IMR-90 (cell line): ENCODE results near the gene CUL7. TPM values are rescaled to one million over a fixed set of nuclear protein-coding genes. Genes with fewer than 3 reads are reported as not detected.

ENCODE experiments used
- ATAC-seq: fragments of 200-7000 bp; cut with Tn5 transposase; 2 replicates; pipeline ENCODE4 v1.9.1; 2020; ENCODE audit warnings: low read depth, mild to moderate bottlenecking, moderate library complexity
- BruUV-seq: library from RNA; stranded (reverse); fragments of 400-500 nt; replicated peaks from 2 replicates; lab custom pipeline; 2021; lab: Mats Ljungman, UMichigan
- CTCF ChIA-PET: fragments of 300-600 bp; formaldehyde crosslinking; extraction: SDS; loops from one replicate; lab custom pipeline; 2021; ENCODE audit warnings: antibody characterized with exemption; lab: Yijun Ruan, JAX
- POLR2A ChIA-PET: fragments of 300-600 bp; sonication (Branson Sonifier 250); formaldehyde crosslinking; loops from one replicate; lab custom pipeline; 2022; ENCODE audit warnings: antibody characterized with exemption; ENCODE audit not compliant: unreplicated experiment; lab: Charles Lee
- DNase-seq: peaks from one replicate; pipeline ENCODE4 v3.0.0; 2013
- H2AFZ ChIP-seq: replicated peaks from 2 replicates; pipeline ENCODE3; 2013; ENCODE audit warnings: low read length, mild to moderate bottlenecking; ENCODE audit not compliant: poor library complexity
- H2AK5ac ChIP-seq: 2 replicates; pipeline ENCODE4 v1.6.1; 2013; ENCODE audit warnings: low read depth, low read length, inconsistent platforms
- H2AK9ac ChIP-seq: replicated peaks from 2 replicates; pipeline ENCODE3; 2013; ENCODE audit warnings: mild to moderate bottlenecking, low read depth, low read length, moderate library complexity; ENCODE audit not compliant: poor library complexity
- H2BK120ac ChIP-seq: 2 replicates; pipeline ENCODE4 v1.6.1; 2013; ENCODE audit warnings: low read depth, low read length, inconsistent platforms
- H2BK15ac ChIP-seq: 3 replicates; pipeline ENCODE4 v1.6.1; 2013; ENCODE audit warnings: low read depth, low read length, inconsistent platforms
- H2BK20ac ChIP-seq: 2 replicates; pipeline ENCODE4 v1.6.1; 2013; ENCODE audit warnings: low read depth, mild to moderate bottlenecking, inconsistent platforms, low read length, moderate library complexity
- H2BK5ac ChIP-seq: 2 replicates; pipeline ENCODE4 v1.6.1; 2013; ENCODE audit warnings: mild to moderate bottlenecking, low read depth, low read length, inconsistent platforms; ENCODE audit not compliant: poor library complexity, severe bottlenecking
- H3K14ac ChIP-seq: replicated peaks from 2 replicates; pipeline ENCODE4 v1.6.1; 2013; ENCODE audit warnings: low read depth, low read length, inconsistent platforms
- H3K18ac ChIP-seq: 2 replicates; pipeline ENCODE4 v1.6.1; 2013; ENCODE audit warnings: low read depth, low read length, control low read depth
- H3K23ac ChIP-seq: 2 replicates; pipeline ENCODE4 v1.6.1; 2013; ENCODE audit warnings: low read depth, low read length, inconsistent platforms
- H3K27ac ChIP-seq: 2 replicates; pipeline ENCODE4 v1.5.1; 2013; ENCODE audit warnings: mild to moderate bottlenecking, control low read depth, low read length; ENCODE audit not compliant: insufficient read depth
- H3K27me3 ChIP-seq: 2 replicates; pipeline ENCODE4 v1.6.1; 2013; ENCODE audit warnings: low read length; ENCODE audit not compliant: control insufficient read depth, insufficient read depth
- H3K36me3 ChIP-seq: 2 replicates; pipeline ENCODE4 v1.6.1; 2013; ENCODE audit warnings: low read length, mixed read lengths; ENCODE audit not compliant: control insufficient read depth, insufficient read depth
- H3K4ac ChIP-seq: 2 replicates; pipeline ENCODE4 v1.6.1; 2013; ENCODE audit warnings: low read depth, low read length, inconsistent platforms
- H3K4me1 ChIP-seq: 2 replicates; pipeline ENCODE4 v1.6.1; 2013; ENCODE audit warnings: low read length, mixed read lengths; ENCODE audit not compliant: control insufficient read depth, insufficient read depth
- H3K4me2 ChIP-seq: 2 replicates; pipeline ENCODE4 v1.6.1; 2013; ENCODE audit warnings: low read depth, mild to moderate bottlenecking, control low read depth, low read length, moderate library complexity
- H3K4me3 ChIP-seq: 2 replicates; pipeline ENCODE4 v1.5.1; 2013; ENCODE audit warnings: low read depth, mild to moderate bottlenecking, control low read depth, low read length, moderate library complexity; ENCODE audit not compliant: insufficient read depth
- H3K56ac ChIP-seq: 2 replicates; pipeline ENCODE4 v1.6.1; 2013; ENCODE audit warnings: low read length, inconsistent platforms; ENCODE audit not compliant: insufficient read depth; ENCODE audit errors: extremely low read depth
- H3K79me1 ChIP-seq, 2 experiments: 2 replicates each; pipeline ENCODE4 v1.6.1; 2013; ENCODE audit warnings: low read length in 2 of 2, inconsistent platforms in 1 of 2, low read depth in 1 of 2
- H3K9ac ChIP-seq: 2 replicates; pipeline ENCODE4 v1.6.1; 2013; ENCODE audit warnings: low read depth, low read length, control low read depth
- H3K9me1 ChIP-seq: 2 replicates; pipeline ENCODE4 v1.6.1; 2013; ENCODE audit warnings: low read length, inconsistent platforms; ENCODE audit not compliant: insufficient read depth
- H3K9me3 ChIP-seq: 2 replicates; pipeline ENCODE4 v1.6.1; 2013; ENCODE audit warnings: low read length; ENCODE audit not compliant: control insufficient read depth, insufficient read depth
- H4K20me1 ChIP-seq: 2 replicates; pipeline ENCODE4 v1.6.1; 2013; ENCODE audit warnings: low read length, inconsistent platforms; ENCODE audit not compliant: insufficient read depth
- H4K5ac ChIP-seq: 2 replicates; pipeline ENCODE4 v1.6.1; 2013; ENCODE audit warnings: mild to moderate bottlenecking, low read depth, low read length, control low read depth
- H4K8ac ChIP-seq, 2 experiments: 2 replicates each; pipeline ENCODE4 v1.6.1; 2013; ENCODE audit warnings: low read depth in 2 of 2, low read length in 2 of 2, control low read depth in 1 of 2, inconsistent platforms in 1 of 2
- H4K91ac ChIP-seq: 2 replicates; pipeline ENCODE4 v1.6.1; 2013; ENCODE audit warnings: low read depth, low read length, inconsistent platforms; ENCODE audit not compliant: insufficient read depth
- BHLHE40 ChIP-seq: fragments of 150-350 bp; IDR thresholded peaks from 2 replicates; pipeline ENCODE4 v1.6.1; 2016; ENCODE audit warnings: mild to moderate bottlenecking, low read depth, low read length
- CEBPB ChIP-seq: IDR thresholded peaks from 2 replicates; pipeline ENCODE4 v1.6.1; 2012; ENCODE audit warnings: low read depth, low read length, improper control_type of control experiment
- CHD1 ChIP-seq: IDR thresholded peaks from 2 replicates; pipeline ENCODE4 v1.6.1; 2012; ENCODE audit warnings: low read depth, low read length, improper control_type of control experiment
- CTCF ChIP-seq: conservative IDR thresholded peaks from 2 replicates; pipeline ENCODE4 v1.5.1; 2012; ENCODE audit warnings: mild to moderate bottlenecking, low read depth, low read length, improper control_type of control experiment
- FOS ChIP-seq: fragments of 150-350 bp; IDR thresholded peaks from 2 replicates; pipeline ENCODE4 v1.6.1; 2016; ENCODE audit warnings: low read depth, low read length
- MAFK ChIP-seq: IDR thresholded peaks from 2 replicates; pipeline ENCODE4 v1.6.1; 2012; ENCODE audit warnings: low read depth, low read length, improper control_type of control experiment
- MAZ ChIP-seq: IDR thresholded peaks from 2 replicates; pipeline ENCODE4 v1.6.1; 2012; ENCODE audit warnings: low read depth, mild to moderate bottlenecking, low read length, improper control_type of control experiment, moderate library complexity, borderline replicate concordance
- MXI1 ChIP-seq: IDR thresholded peaks from 2 replicates; pipeline ENCODE4 v1.6.1; 2012; ENCODE audit warnings: low read depth, mild to moderate bottlenecking, low read length, moderate library complexity, borderline replicate concordance
- NFE2L2 ChIP-seq: fragments of 150-350 bp; IDR thresholded peaks from 2 replicates; pipeline ENCODE4 v1.6.1; 2016; ENCODE audit warnings: low read depth, mild to moderate bottlenecking, low read length
- POLR2A ChIP-seq: IDR thresholded peaks from 2 replicates; pipeline ENCODE4 v1.6.1; 2012; ENCODE audit warnings: mild to moderate bottlenecking, low read depth, low read length
- RAD21 ChIP-seq: IDR thresholded peaks from 2 replicates; pipeline ENCODE4 v1.6.1; 2012; ENCODE audit warnings: low read length, improper control_type of control experiment
- RCOR1 ChIP-seq: IDR thresholded peaks from 2 replicates; pipeline ENCODE4 v1.6.1; 2012; ENCODE audit warnings: mild to moderate bottlenecking, low read length, improper control_type of control experiment; ENCODE audit not compliant: insufficient replicate concordance
- RFX5 ChIP-seq: IDR thresholded peaks from 2 replicates; pipeline ENCODE4 v1.8.0; 2012; ENCODE audit warnings: low read depth, mild to moderate bottlenecking, low read length, moderate library complexity
- SMC3 ChIP-seq: fragments of 150-350 bp; IDR thresholded peaks from 2 replicates; pipeline ENCODE4 v1.6.1; 2016; ENCODE audit warnings: low read depth, mild to moderate bottlenecking, antibody characterized with exemption, low read length, moderate library complexity
- USF2 ChIP-seq: fragments of 150-350 bp; IDR thresholded peaks from 2 replicates; pipeline ENCODE4 v1.6.1; 2017; ENCODE audit warnings: mild to moderate bottlenecking, antibody characterized with exemption, low read length, low read depth
- WGBS, 2 experiments: methylation state at CpG; one replicate each; pipeline versions ENCODE4 v1.1.5 to v1.1.7; 2013; ENCODE audit warnings: missing lambda C conversion rate in 2 of 2; ENCODE audit not compliant: insufficient read length in 1 of 2; ENCODE audit errors: extremely low coverage in 2 of 2; 5-methylcytosine and 5-hydroxymethylcytosine counted together
- dilution Hi-C: fragments of 300-500 bp; cut with HindIII; formaldehyde crosslinking; loops from one replicate; pipeline ENCODE4 v1.14.3; 2018; ENCODE audit warnings: low sequenced_read_pairs; ENCODE audit not compliant: unreplicated experiment
- in situ Hi-C: fragments of 300-500 bp; cut with MboI; formaldehyde crosslinking; loops from 3 replicates; pipeline ENCODE4 v1.14.3; 2019; ENCODE audit warnings: low sequenced_read_pairs, inconsistent platforms, mixed read lengths
- intact Hi-C: fragments of 100-400 bp; cut with micrococcal nuclease; formaldehyde crosslinking; loops from 2 replicates; pipeline ENCODE4 v1.10.0; 2022
- polyA plus RNA-seq, 3 experiments: library from polyadenylated mRNA; depleted of rRNA; stranded (reverse); fragments of >200 nt; gene quantifications; 2 replicates each; pipeline ENCODE4 v1.2.3, GENCODE V29; 2012; ENCODE audit warnings: low replicate concordance in 1 of 3
- total RNA-seq: library from RNA; depleted of rRNA; stranded (reverse); fragments of >200 nt; gene quantifications from 2 replicates; pipeline ENCODE4 v1.2.3, GENCODE V29; 2012
- TF ChIP-seq, protein P1 (sequence below): fragments of 150-350 bp; IDR thresholded peaks from 2 replicates; pipeline ENCODE4 v1.6.1; 2016; ENCODE audit warnings: low read depth, mild to moderate bottlenecking, low read length, moderate library complexity, borderline replicate concordance

CUL7 gene
- total and polyA plus RNA-seq, 2 of the 4 experiments (the other 2 are of a cell fraction): 38.0 to 39.3 TPM

DNA sequence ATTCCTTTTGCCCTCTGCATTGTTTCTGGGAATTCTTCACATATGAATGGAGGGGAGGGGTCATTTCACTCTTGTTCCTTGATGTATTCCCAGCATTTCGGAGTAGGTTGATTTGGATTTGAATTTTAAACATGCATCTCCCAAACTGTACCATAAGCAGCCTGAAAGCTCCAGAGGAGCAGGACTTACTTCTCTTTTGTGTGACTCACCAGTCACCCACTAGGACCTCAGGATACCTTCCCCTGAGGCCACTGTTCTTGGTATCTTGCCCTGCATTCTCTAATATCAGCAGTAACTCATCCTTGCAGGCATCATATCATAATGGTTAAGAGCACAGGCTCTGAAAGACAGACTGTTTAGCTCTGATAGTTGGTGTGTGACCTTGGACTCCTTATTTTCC, 4.9 kb upstream of the CUL7 start:
- H2AK5ac ChIP-seq: peak overlapping the region; percentile 20; the same call in 1 of the 2 replicates
- no peak overlapping the region for H3K56ac ChIP-seq
- peak overlapping the region; percentile 77 for H3K9ac ChIP-seq
- H4K8ac ChIP-seq: peak overlapping the region; percentile 38 to 92; a peak in 2 of 4 replicates
- H4K91ac ChIP-seq: no peak overlapping the region
- H3K4ac ChIP-seq: no peak overlapping the region
- DNase-seq (no peak), ATAC-seq (no peak)
- TF ChIP-seq BHLHE40 (no peak), RFX5 (no peak), POLR2A (no peak), MAFK (no peak), RAD21 (no peak), MAZ (no peak), CEBPB (no peak), SMC3 (no peak), MXI1 (no peak), CHD1 (no peak), CTCF (no peak), USF2 (no peak), RCOR1 (no peak), NFE2L2 (no peak), FOS (no peak)
- TF ChIP-seq, protein P1, sequence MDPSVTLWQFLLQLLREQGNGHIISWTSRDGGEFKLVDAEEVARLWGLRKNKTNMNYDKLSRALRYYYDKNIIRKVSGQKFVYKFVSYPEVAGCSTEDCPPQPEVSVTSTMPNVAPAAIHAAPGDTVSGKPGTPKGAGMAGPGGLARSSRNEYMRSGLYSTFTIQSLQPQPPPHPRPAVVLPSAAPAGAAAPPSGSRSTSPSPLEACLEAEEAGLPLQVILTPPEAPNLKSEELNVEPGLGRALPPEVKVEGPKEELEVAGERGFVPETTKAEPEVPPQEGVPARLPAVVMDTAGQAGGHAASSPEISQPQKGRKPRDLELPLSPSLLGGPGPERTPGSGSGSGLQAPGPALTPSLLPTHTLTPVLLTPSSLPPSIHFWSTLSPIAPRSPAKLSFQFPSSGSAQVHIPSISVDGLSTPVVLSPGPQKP: no peak
- no peak overlapping the region for H4K5ac ChIP-seq
- no peak overlapping the region for H2BK120ac ChIP-seq
- WGBS, 2 experiments: no CpG with 5 or more reads among the region's 1 CpG
- in situ Hi-C loops: no loop called here
- CTCF ChIA-PET: interaction anchor here (1.4 kb wide), 1 partner anchor 85 kb away, joined by 6 read pairs; no protein-coding TSS in a partner anchor
- H4K20me1 ChIP-seq: no peaks in the 10 kb centered on the region
- no peak overlapping the region for H2AK9ac ChIP-seq
- H3K4me3 ChIP-seq: peak overlapping the region; percentile 76; the same call in 1 of the 2 replicates
- no peak overlapping the region for H2BK20ac ChIP-seq
- intact Hi-C loops: loop anchor here (2.0 kb wide), 1 partner anchor 16 kb away; no protein-coding TSS in a partner anchor
- POLR2A ChIA-PET: no interaction called here
- dilution Hi-C loops: no loop called here
- H3K23ac ChIP-seq: no peak overlapping the region
- H3K9me1 ChIP-seq: peaks cover 4% of the 10 kb centered on the region; the same call in 1 of the 2 replicates
- no TSS peak for BruUV-seq
- H3K18ac ChIP-seq: no peak overlapping the region
- no peak overlapping the region for H3K27ac ChIP-seq
- H3K4me2 ChIP-seq: peak overlapping the region; percentile 87
- H3K27me3 ChIP-seq: no peaks in the 10 kb centered on the region
- peaks cover 16% of the 10 kb centered on the region for H3K36me3 ChIP-seq
- no peak overlapping the region for H2BK15ac ChIP-seq
- no peaks in the 10 kb centered on the region for H3K9me3 ChIP-seq
- H3K79me1 ChIP-seq: peaks cover 17 to 43% of the 10 kb centered on the region in 2 experiments
- H3K14ac ChIP-seq: no peak overlapping the region
- peak overlapping the region; percentile 49 for H2BK5ac ChIP-seq
- no peak overlapping the region for H2AFZ ChIP-seq
- H3K4me1 ChIP-seq: peaks cover 11% of the 10 kb centered on the region
